T-helper 1 cell (primary cell): ENCODE results near the gene ZGRF1.
"Not testable (repeated sequence)": the region's sequence is repeated elsewhere in the genome, so short reads cannot be mapped to it uniquely, and the experiment has no call there.

Source experiments
- DNase-seq, 5 donors: peaks; one replicate each; pipeline ENCODE4 v3.0.0-alpha.2; 2012 to 2020

The ZGRF1 gene

GRCh38 chr4:112516066-112516470 lies 120.6 kb downstream of the ZGRF1 start, which contains the start of gene NEUROG2:
NEUROG2 (minus strand) TSS chr4:112516180; CDS start chr4:112515475, 705 bp downstream.
- no peak for DNase-seq

GRCh38 chr4:112515198-112516065 lies 121.3 kb downstream of the ZGRF1 start:
- peak in 2 of 5 donors; percentile 23 to 61 for DNase-seq

- no peak for DNase-seq
These were observed 122.0 kb downstream of the ZGRF1 start for GRCh38 chr4:112514647-112515197.

GRCh38 chr4:112513971-112514646 lies 122.6 kb downstream of the ZGRF1 start:
- no peak for DNase-seq

GRCh38 chr4:112511803-112512118 lies 124.9 kb downstream of the ZGRF1 start:
- no peak for DNase-seq

GRCh38 chr4:112511093-112511802 lies 125.5 kb downstream of the ZGRF1 start:
- DNase-seq: no peak

GRCh38 chr4:112510291-112511092 lies 126.2 kb downstream of the ZGRF1 start:
- no peak for DNase-seq

- DNase-seq: no peak
These were observed 127.2 kb downstream of the ZGRF1 start for GRCh38 chr4:112509243-112510141.

GRCh38 chr4:112508356-112508755 lies 128.4 kb downstream of the ZGRF1 start:
- no peak for DNase-seq

- no peak for DNase-seq
These were observed 131.9 kb downstream of the ZGRF1 start for GRCh38 chr4:112504807-112505206.

GRCh38 chr4:112502871-112503270 lies 133.8 kb downstream of the ZGRF1 start:
- no peak for DNase-seq

- no peak for DNase-seq
These were observed 144.4 kb downstream of the ZGRF1 start for GRCh38 chr4:112492321-112492720.

GRCh38 chr4:112490808-112491207 lies 145.9 kb downstream of the ZGRF1 start:
- DNase-seq: not testable (repeated sequence)
